H1 (cell line): ENCODE measurements around the gene WASF1. TPM values are rescaled to one million over a fixed set of nuclear protein-coding genes. Genes with fewer than 3 reads are reported as not detected.

Experiments used
- CTCF ChIA-PET: fragments of 300-600 bp; sonication (Branson Sonifier 250); formaldehyde crosslinking; loops from one replicate; lab custom pipeline; 2021; ENCODE audit not compliant: partially characterized antibody; lab: Charles Lee
- POLR2A ChIA-PET: fragments of 300-600 bp; sonication (Branson Sonifier 250); formaldehyde crosslinking; loops from one replicate; lab custom pipeline; 2021; ENCODE audit warnings: inconsistent platforms; ENCODE audit not compliant: partially characterized antibody; lab: Charles Lee
- DNase-seq, 2 experiments: peaks; one replicate each; pipeline versions ENCODE4 v3.0.0 to v3.0.0-alpha.2; 2010 to 2022; ENCODE audit warnings: low spot score in 2 of 2, low read depth in 1 of 2, mixed read lengths in 1 of 2
- FAIRE-seq: peaks from 2 replicates; lab custom pipeline; 2011; peaks lifted over from hg19 to GRCh38; lab: Jason Lieb, UNC
- H2AFZ ChIP-seq: 2 replicates; pipeline ENCODE4 v1.8.1; 2012; ENCODE audit warnings: low read length, inconsistent platforms
- H2AK5ac ChIP-seq: 2 replicates; pipeline ENCODE4 v1.6.1; 2013; ENCODE audit warnings: low read depth, low read length
- H2BK120ac ChIP-seq: replicated peaks from 2 replicates; pipeline ENCODE3; 2013; ENCODE audit warnings: low read depth, low read length, inconsistent platforms
- H2BK12ac ChIP-seq: 2 replicates; pipeline ENCODE4 v1.6.1; 2013; ENCODE audit warnings: low read depth, low read length
- H2BK15ac ChIP-seq: 2 replicates; pipeline ENCODE4 v1.6.1; 2013; ENCODE audit warnings: low read length
- H2BK20ac ChIP-seq: 2 replicates; pipeline ENCODE4 v1.6.1; 2013; ENCODE audit warnings: low read length
- H2BK5ac ChIP-seq: 2 replicates; pipeline ENCODE4 v1.6.1; 2013; ENCODE audit warnings: low read depth, low read length
- H3K14ac ChIP-seq: 2 replicates; pipeline ENCODE4 v1.6.1; 2013; ENCODE audit warnings: inconsistent platforms; ENCODE audit not compliant: insufficient read length
- H3K18ac ChIP-seq: 2 replicates; pipeline ENCODE4 v1.6.1; 2013; ENCODE audit warnings: low read length; ENCODE audit errors: extremely low read depth
- H3K23ac ChIP-seq: 2 replicates; pipeline ENCODE4 v1.6.1; 2013; ENCODE audit warnings: inconsistent platforms; ENCODE audit not compliant: insufficient read length
- H3K23me2 ChIP-seq: 2 replicates; pipeline ENCODE4 v1.6.1; 2013; ENCODE audit warnings: low read depth, low read length
- H3K27ac ChIP-seq: 2 replicates; pipeline ENCODE4 v1.6.1; 2011; ENCODE audit warnings: low read depth, low read length, inconsistent platforms
- H3K27me3 ChIP-seq, 4 experiments: replicated peaks in 1 of 4; 1 replicate in 1 of 4; 2 replicates in 3 of 4; pipeline versions ENCODE4 v1.6.1 to v1.8.1; 2011 to 2013; ENCODE audit warnings: low read length in 3 of 4, mild to moderate bottlenecking in 3 of 4, inconsistent platforms in 2 of 4, mixed read lengths in 2 of 4, moderate library complexity in 1 of 4; ENCODE audit not compliant: control insufficient read depth in 3 of 4, insufficient read depth in 3 of 4; ENCODE audit errors: extremely low read depth in 1 of 4
- H3K36me3 ChIP-seq, 4 experiments: 2 replicates each; pipeline versions ENCODE4 v1.6.1 to v1.8.1; 2011 to 2013; ENCODE audit warnings: mild to moderate bottlenecking in 4 of 4, low read length in 3 of 4, moderate library complexity in 2 of 4, control low read depth in 1 of 4, inconsistent platforms in 1 of 4; ENCODE audit not compliant: insufficient read depth in 4 of 4, control insufficient read depth in 2 of 4
- H3K4ac ChIP-seq: replicated peaks from 2 replicates; pipeline ENCODE3; 2013; ENCODE audit warnings: low read length, low read depth, mixed read lengths, inconsistent platforms; ENCODE audit not compliant: insufficient read length
- H3K4me1 ChIP-seq, 4 experiments: replicated peaks in 1 of 4; 1 replicate in 1 of 4; 2 replicates in 3 of 4; pipeline versions ENCODE4 v1.6.1 to v1.8.1; 2011 to 2013; ENCODE audit warnings: low read length in 3 of 4, inconsistent platforms in 2 of 4, mixed read lengths in 1 of 4; ENCODE audit not compliant: insufficient read depth in 4 of 4, control insufficient read depth in 3 of 4
- H3K4me2 ChIP-seq, 2 experiments: 2 replicates each; pipeline versions ENCODE4 v1.6.1 to v1.8.1; 2011 to 2013; ENCODE audit warnings: low read depth in 2 of 2, low read length in 2 of 2, control low read depth in 1 of 2, inconsistent platforms in 1 of 2, mild to moderate bottlenecking in 1 of 2; ENCODE audit not compliant: insufficient read depth in 1 of 2
- H3K4me3 ChIP-seq, 4 experiments: fragments of 200-600, 300-600 bp in 1 of 4; sonication (generic), shearing (Covaris generic), sonication (Bioruptor Twin) in 1 of 4; 2 replicates each; pipeline versions ENCODE4 v1.5.1 to v1.8.1; 2011 to 2016; ENCODE audit warnings: low read length in 4 of 4, low read depth in 3 of 4, control low read depth in 2 of 4, inconsistent platforms in 2 of 4, mild to moderate bottlenecking in 2 of 4, mixed read lengths in 1 of 4, moderate library complexity in 1 of 4; ENCODE audit not compliant: insufficient read depth in 2 of 4; ENCODE audit errors: extremely low read depth in 1 of 4
- H3K56ac ChIP-seq: replicated peaks from 2 replicates; pipeline ENCODE3; 2013; ENCODE audit warnings: low read depth, mild to moderate bottlenecking, mixed read lengths, low read length, inconsistent platforms; ENCODE audit not compliant: insufficient read length
- H3K79me1 ChIP-seq: 2 replicates; pipeline ENCODE4 v1.6.1; 2013; ENCODE audit warnings: low read depth, low read length, control low read depth
- H3K79me2 ChIP-seq, 2 experiments: 2 replicates each; pipeline versions ENCODE4 v1.6.1 to v1.8.1; 2012 to 2013; ENCODE audit warnings: low read length in 2 of 2, mild to moderate bottlenecking in 2 of 2, inconsistent platforms in 1 of 2; ENCODE audit not compliant: insufficient read depth in 2 of 2, control insufficient read depth in 1 of 2
- H3K9ac ChIP-seq, 4 experiments: replicated peaks in 1 of 4; 1 replicate in 1 of 4; 2 replicates in 3 of 4; pipeline versions ENCODE4 v1.6.1 to v1.8.1; 2011 to 2013; ENCODE audit warnings: low read depth in 3 of 4, low read length in 3 of 4, control low read depth in 2 of 4, mild to moderate bottlenecking in 2 of 4, moderate library complexity in 2 of 4, inconsistent platforms in 1 of 4; ENCODE audit errors: extremely low read depth in 1 of 4
- H3K9me3 ChIP-seq, 2 experiments: 2 replicates each; pipeline versions ENCODE4 v1.6.1 to v1.8.1; 2012 to 2013; ENCODE audit warnings: mild to moderate bottlenecking in 2 of 2, moderate library complexity in 2 of 2, control low read depth in 1 of 2, inconsistent platforms in 1 of 2, low read depth in 1 of 2, low read length in 1 of 2, mixed read lengths in 1 of 2; ENCODE audit not compliant: insufficient read depth in 2 of 2
- H4K20me1 ChIP-seq, 2 experiments: replicated peaks in 1 of 2; 2 replicates each; pipeline versions ENCODE3 to v1.8.1; 2011 to 2013; ENCODE audit warnings: inconsistent platforms in 2 of 2, low read length in 2 of 2, mild to moderate bottlenecking in 1 of 2; ENCODE audit not compliant: insufficient read depth in 2 of 2, control insufficient read depth in 1 of 2
- H4K5ac ChIP-seq: 2 replicates; pipeline ENCODE4 v1.6.1; 2013; ENCODE audit warnings: low read length, low read depth, mixed read lengths, inconsistent platforms; ENCODE audit not compliant: insufficient read length
- H4K8ac ChIP-seq: 2 replicates; pipeline ENCODE4 v1.8.0; 2013; ENCODE audit warnings: mild to moderate bottlenecking, moderate library complexity, low read length, inconsistent platforms; ENCODE audit not compliant: insufficient read depth; ENCODE audit errors: extremely low read depth
- H4K91ac ChIP-seq: replicated peaks from 2 replicates; pipeline ENCODE3; 2013; ENCODE audit warnings: low read length, mixed read lengths, inconsistent platforms; ENCODE audit not compliant: insufficient read length
- CTBP2 ChIP-seq: IDR thresholded peaks from 2 replicates; pipeline ENCODE4 v1.7.0; 2011; ENCODE audit warnings: borderline replicate concordance, mild to moderate bottlenecking, moderate library complexity, mixed read lengths, low read length; ENCODE audit not compliant: insufficient read depth, insufficient read length
- HDAC2 ChIP-seq, 2 experiments: fragments of 300-600 bp in 1 of 2; sonication (generic) in 1 of 2; IDR thresholded peaks; 2 replicates each; pipeline ENCODE4 v1.6.1; 2011 to 2012; ENCODE audit warnings: low read depth in 2 of 2, low read length in 2 of 2, mild to moderate bottlenecking in 2 of 2, moderate library complexity in 2 of 2, borderline replicate concordance in 1 of 2, inconsistent platforms in 1 of 2
- KDM4A ChIP-seq: IDR thresholded peaks from one replicate; pipeline ENCODE4 v1.7.1; 2012; ENCODE audit warnings: low read depth, mild to moderate bottlenecking, moderate library complexity, low read length, inconsistent platforms; ENCODE audit not compliant: severe bottlenecking
- NRF1 ChIP-seq: IDR thresholded peaks from 2 replicates; pipeline ENCODE4 v1.6.1; 2011; ENCODE audit warnings: mild to moderate bottlenecking, low read depth, low read length, improper control_type of control experiment
- POU5F1 ChIP-seq: IDR thresholded peaks from 2 replicates; pipeline ENCODE4 v1.6.1; 2011; ENCODE audit warnings: low read depth, mild to moderate bottlenecking, low read length, moderate library complexity
- SP1 ChIP-seq: IDR thresholded peaks from 2 replicates; pipeline ENCODE4 v1.6.1; 2011; ENCODE audit warnings: low read depth, low read length
- TAF7 ChIP-seq: optimal IDR thresholded peaks from 2 replicates; pipeline ENCODE3; 2011; ENCODE audit warnings: low read depth, mild to moderate bottlenecking, inconsistent platforms, low read length, moderate library complexity, borderline replicate concordance
- polyA plus RNA-seq, 7 experiments: library from polyadenylated mRNA; depleted of rRNA in 3 of 7; stranded (reverse) in 5 of 7; unstranded in 2 of 7; fragments of >200 nt in 5 of 7; fragments of 200-250 nt in 2 of 7; gene quantifications; 1 replicate in 5 of 7; 2 replicates in 1 of 7; 4 replicates in 1 of 7; pipeline versions ENCODE4 v1.2.1 to v1.2.3, GENCODE V29; 2011 to 2013; ENCODE audit warnings: missing spikeins in 2 of 7, mixed read lengths in 2 of 7
- total RNA-seq: library from RNA; stranded (reverse); fragmentation: NEBNext Ultra II Directional; extraction: Animal tissue kit (Norgen Biotek cat#: 25700); gene quantifications from 2 replicates; pipeline ENCODE4 v1.2.1, GENCODE V29; 2021

WASF1 gene
- total and polyA plus RNA-seq, 2 of the 8 experiments (the other 6 are each of a cell fraction or from before 2014, with no cell fraction given) = 37.6 to 39.9 TPM

- H4K20me1 ChIP-seq = peaks cover 0 to 3% of the 10 kb centered on the region in 2 experiments
Observed at GRCh38 chr6:110130362-110130761, 49.1 kb downstream of the WASF1 start.

More at GRCh38 chr6:110130362-110130761, 49.1 kb downstream of the WASF1 start:
- Histone ChIP-seq H2AK5ac (no peak overlapping the region), H3K18ac (no peak overlapping the region), H4K91ac (no peak overlapping the region), H3K9me3 (no peaks in the 10 kb centered on the region), H3K79me2 (no peaks in the 10 kb centered on the region), H3K56ac (no peak overlapping the region), H2BK20ac (no peak overlapping the region), H3K4me1 (peaks cover 0 to 5% (median 2%) of the 10 kb centered on the region in 4 experiments; a peak in 3 of 7 replicates), H2BK120ac (no peak overlapping the region), H3K27ac (no peak overlapping the region), H3K36me3 (no peaks in the 10 kb centered on the region; a peak in 1 of 8 replicates), H3K4me3 (no peak overlapping the region), H3K14ac (no peak overlapping the region), H4K5ac (no peak overlapping the region), H3K23me2 (no peaks in the 10 kb centered on the region), H3K79me1 (peaks cover 3% of the 10 kb centered on the region; the same call in 1 of the 2 replicates), H2AFZ (no peak overlapping the region), H3K23ac (no peak overlapping the region), H4K8ac (no peak overlapping the region), H3K27me3 (no peaks in the 10 kb centered on the region), H2BK12ac (no peak overlapping the region)
- no peak for FAIRE-seq
- POLR2A ChIA-PET = interaction anchor here (1.3 kb wide), 1 partner anchor 8 kb away, joined by 3 read pairs; no protein-coding TSS in a partner anchor
- no peak for TF ChIP-seq KDM4A
- TF ChIP-seq NRF1 = no peak
- no peak for TF ChIP-seq TAF7
- TF ChIP-seq HDAC2 (IDR thresholded peaks at IDR 0.05; ENCODE audit: borderline replicate concordance in 1 of 2, low read depth in 2 of 2, low read length in 2 of 2) = no peak
- no peak for TF ChIP-seq SP1
- no peak for TF ChIP-seq POU5F1
- no peak for TF ChIP-seq CTBP2
- TF ChIP-seq, all 59 proteins: peak for 0
- Histone ChIP-seq H2BK15ac (no peak overlapping the region), H3K4me2 (no peak overlapping the region), H3K4ac (no peak overlapping the region), H2BK5ac (no peak overlapping the region), H3K9ac (no peak overlapping the region)
- CTCF ChIA-PET = interaction anchor here (0.5 to 0.7 kb wide), 2 partner anchors 22 to 60 kb away, joined by 3 read pairs; no protein-coding TSS in a partner anchor
- no peak for DNase-seq
